Measurements from ENCODE around the gene UPF2. TPM values are rescaled to one million over a fixed set of nuclear protein-coding genes. Genes with fewer than 3 reads are reported as not detected.

The UPF2 gene
- polyA plus RNA-seq, 3 donors, result 2.7 to 6.7 (median 4.3) TPM

- Histone ChIP-seq H3K4me1 (ENCODE audit: control insufficient read depth in 1 of 2, insufficient read depth in 2 of 2, low read length in 2 of 2) (no peaks in the 10 kb centered on the region), H3K27ac (ENCODE audit: low read depth in 1 of 2, low read length in 2 of 2) (no peak overlapping the region), H2AFZ (ENCODE audit: insufficient read depth, low read depth, low read length, poor library complexity, severe bottlenecking) (no peak overlapping the region), H3K36me3 (replicated peaks in 1 of 2; ENCODE audit: control insufficient read depth in 1 of 2, insufficient read depth in 2 of 2, low read length in 2 of 2) (peaks cover 40 to 73% of the 10 kb centered on the region in 2 donors), H3K79me2 (ENCODE audit: insufficient read depth, low read length) (peaks cover 93% of the 10 kb centered on the region), H3K4me3 (replicated peaks in 1 of 3; ENCODE audit: low read depth in 2 of 3, low read length in 3 of 3) (no peak overlapping the region), H3K9me3 (replicated peaks in 1 of 2; ENCODE audit: control insufficient read depth in 1 of 2, insufficient read depth in 1 of 2, low read length in 2 of 2) (no peaks in the 10 kb centered on the region), H3K9ac (ENCODE audit: insufficient read depth, low read length, poor library complexity, severe bottlenecking) (no peak overlapping the region), H3K27me3 (ENCODE audit: control insufficient read depth in 2 of 2, insufficient read depth in 2 of 2, low read length in 2 of 2) (no peaks in the 10 kb centered on the region), H3K4me2 (replicated peaks; ENCODE audit: extremely low read depth, low read length, poor library complexity, severe bottlenecking) (no peak overlapping the region), H4K20me1 (ENCODE audit: insufficient read depth, low read length) (peaks cover 92% of the 10 kb centered on the region)
- H3K4me3 Mint-ChIP-seq, result no peak overlapping the region
- peak overlapping the region in 3 of 7 donors; percentile 15 to 61 (median 40) for H3K27ac Mint-ChIP-seq
- DNase-seq, result no peak
- H3K9me3 Mint-ChIP-seq, result no peaks in the 10 kb centered on the region
- no peaks in the 10 kb centered on the region for H3K27me3 Mint-ChIP-seq (ENCODE audit: low read depth in 3 of 3)
- no CpG with 5 or more reads among the region's 5 CpGs for WGBS (ENCODE audit: insufficient coverage)
- no peak for TF ChIP-seq CTCF (IDR thresholded peaks at IDR 0.05)
- H3K36me3 Mint-ChIP-seq, result peaks cover 42 to 62% of the 10 kb centered on the region in 2 donors
- intact Hi-C loops (cut with micrococcal nuclease), result no loop called here
- H3K4me1 Mint-ChIP-seq, result peaks cover 4% of the 10 kb centered on the region
Observed at GRCh38 chr10:12025591-12025990, 17.0 kb downstream of the UPF2 start.

- no CpG with 5 or more reads among the region's 1 CpG for WGBS (ENCODE audit: insufficient coverage)
- Histone ChIP-seq H3K4me3 (replicated peaks in 1 of 3; ENCODE audit: low read depth in 2 of 3, low read length in 3 of 3) (no peak overlapping the region), H3K36me3 (replicated peaks in 1 of 2; ENCODE audit: control insufficient read depth in 1 of 2, insufficient read depth in 2 of 2, low read length in 2 of 2) (peaks cover 21 to 53% of the 10 kb centered on the region in 2 donors), H2AFZ (ENCODE audit: insufficient read depth, low read depth, low read length, poor library complexity, severe bottlenecking) (no peak overlapping the region), H3K79me2 (ENCODE audit: insufficient read depth, low read length) (peaks cover 92% of the 10 kb centered on the region), H4K20me1 (ENCODE audit: insufficient read depth, low read length) (peaks cover 90% of the 10 kb centered on the region), H3K27ac (ENCODE audit: low read depth in 1 of 2, low read length in 2 of 2) (no peak overlapping the region), H3K27me3 (ENCODE audit: control insufficient read depth in 2 of 2, insufficient read depth in 2 of 2, low read length in 2 of 2) (no peaks in the 10 kb centered on the region), H3K9me3 (replicated peaks in 1 of 2; ENCODE audit: control insufficient read depth in 1 of 2, insufficient read depth in 1 of 2, low read length in 2 of 2) (no peaks in the 10 kb centered on the region), H3K4me2 (replicated peaks; ENCODE audit: extremely low read depth, low read length, poor library complexity, severe bottlenecking) (no peak overlapping the region), H3K9ac (ENCODE audit: insufficient read depth, low read length, poor library complexity, severe bottlenecking) (no peak overlapping the region), H3K4me1 (ENCODE audit: control insufficient read depth in 1 of 2, insufficient read depth in 2 of 2, low read length in 2 of 2) (peaks cover 6 to 12% of the 10 kb centered on the region in 2 donors)
- Mint-ChIP-seq H3K27ac (no peak overlapping the region), H3K4me1 (peaks cover 18% of the 10 kb centered on the region), H3K9me3 (no peaks in the 10 kb centered on the region), H3K27me3 (ENCODE audit: low read depth in 3 of 3) (no peaks in the 10 kb centered on the region), H3K4me3 (no peak overlapping the region), H3K36me3 (peaks cover 23 to 35% of the 10 kb centered on the region in 2 donors)
- DNase-seq, result no peak
- intact Hi-C loops (cut with micrococcal nuclease), result no loop called here
- no peak for TF ChIP-seq CTCF (IDR thresholded peaks at IDR 0.05)
Observed at GRCh38 chr10:12022580-12023257, 19.9 kb downstream of the UPF2 start.
